HCT116 (cell line): ENCODE results near the gene SLC25A13. TPM values are rescaled to one million over a fixed set of nuclear protein-coding genes. Genes with fewer than 3 reads are reported as not detected.

ENCODE experiments used
- ATAC-seq: fragments of 200-7000 bp; cut with Tn5 transposase; 2 replicates; pipeline ENCODE4 v1.9.1; 2020; ENCODE audit warnings: mild to moderate bottlenecking, moderate library complexity
- BruUV-seq: library from RNA; stranded (reverse); fragments of 400-500 nt; replicated peaks from 2 replicates; lab custom pipeline; 2021; lab: Mats Ljungman, UMichigan
- CTCF ChIA-PET: fragments of 300-600 bp; sonication (Branson Sonifier 250); formaldehyde crosslinking; loops from one replicate; lab custom pipeline; 2021; ENCODE audit warnings: antibody characterized with exemption; lab: Charles Lee
- POLR2A ChIA-PET: fragments of 300-600, 350-600 bp; sonication (Branson Sonifier 250); formaldehyde crosslinking; loops from one replicate; lab custom pipeline; 2021; ENCODE audit warnings: antibody characterized with exemption; lab: Charles Lee
- RAD21 ChIA-PET, 2 experiments: fragments of 300-600 bp; sonication (Branson Sonifier 250); formaldehyde crosslinking; loops; one replicate each; lab custom pipeline; 2023; ENCODE audit warnings: low total read pairs in 2 of 2; ENCODE audit not compliant: uncharacterized antibody in 2 of 2, unreplicated experiment in 2 of 2, low non-redundant PET in 1 of 2; lab: Charles Lee
- DNase-seq: peaks from one replicate; pipeline ENCODE4 v3.0.0-alpha.2; 2010; ENCODE audit warnings: low read depth, low spot score
- H2AFZ ChIP-seq: fragments of 200-600 bp; shearing (Covaris generic), sonication (generic); 2 replicates; pipeline ENCODE4 v1.6.1; 2017; ENCODE audit warnings: low read depth, mixed run types, mixed read lengths, antibody characterized with exemption, low read length; ENCODE audit not compliant: poor library complexity, severe bottlenecking
- H3K27ac ChIP-seq: 2 replicates; pipeline ENCODE4 v1.5.1; 2012; ENCODE audit warnings: low read depth, low read length
- H3K27me3 ChIP-seq: fragments of 200-600 bp; sonication (generic); 2 replicates; pipeline ENCODE4 v1.6.1; 2016; ENCODE audit warnings: mixed run types, low read length, mixed read lengths; ENCODE audit not compliant: insufficient read depth
- H3K36me3 ChIP-seq, 2 experiments: fragments of 200-500 bp in 1 of 2; fragments of 200-600 bp in 1 of 2; sonication (Bioruptor generic) in 1 of 2; sonication (generic) in 1 of 2; 2 replicates each; pipeline versions ENCODE4 v1.5.1 to v1.6.1; 2014 to 2016; ENCODE audit warnings: low read length in 2 of 2, inconsistent platforms in 1 of 2, mixed read lengths in 1 of 2, mixed run types in 1 of 2; ENCODE audit not compliant: insufficient read depth in 2 of 2, control insufficient read depth in 1 of 2
- H3K4me1 ChIP-seq, 2 experiments: fragments of 200-600 bp in 1 of 2; sonication (generic) in 1 of 2; 2 replicates each; pipeline versions ENCODE4 v1.5.1 to v1.6.1; 2012 to 2017; ENCODE audit warnings: low read length in 2 of 2, inconsistent platforms in 1 of 2, mild to moderate bottlenecking in 1 of 2, mixed read lengths in 1 of 2, mixed run types in 1 of 2, moderate library complexity in 1 of 2; ENCODE audit not compliant: insufficient read depth in 2 of 2, control insufficient read depth in 1 of 2
- H3K4me2 ChIP-seq: fragments of 200-600 bp; sonication (generic); 2 replicates; pipeline ENCODE4 v1.6.1; 2017; ENCODE audit warnings: mixed run types, low read length, mixed read lengths
- H3K4me3 ChIP-seq, 2 experiments: fragments of 200-600 bp in 1 of 2; sonication (generic) in 1 of 2; replicated peaks in 1 of 2; 2 replicates each; pipeline ENCODE4 v1.5.1; 2011 to 2016; ENCODE audit warnings: low read length in 2 of 2, control low read depth in 1 of 2, low read depth in 1 of 2, mild to moderate bottlenecking in 1 of 2, mixed read lengths in 1 of 2, mixed run types in 1 of 2
- H3K79me2 ChIP-seq: fragments of 200-600 bp; sonication (generic); 2 replicates; pipeline ENCODE4 v1.6.1; 2017; ENCODE audit warnings: mild to moderate bottlenecking, mixed run types, low read length, moderate library complexity, mixed read lengths; ENCODE audit not compliant: insufficient read depth
- H3K9ac ChIP-seq: fragments of 200-600 bp; sonication (generic); 2 replicates; pipeline ENCODE4 v1.6.1; 2016; ENCODE audit warnings: low read length, mixed read lengths
- H3K9me2 ChIP-seq: fragments of 200-600 bp; sonication (generic), shearing (Covaris generic); 2 replicates; pipeline ENCODE4 v1.6.1; 2017; ENCODE audit warnings: mixed run types, mild to moderate bottlenecking, moderate library complexity; ENCODE audit not compliant: insufficient read depth
- H3K9me3 ChIP-seq, 2 experiments: fragments of 200-500 bp in 1 of 2; fragments of 200-600 bp in 1 of 2; sonication (Bioruptor generic) in 1 of 2; sonication (generic) in 1 of 2; 2 replicates each; pipeline ENCODE4 v1.6.1; 2014 to 2017; ENCODE audit warnings: low read length in 2 of 2, mixed read lengths in 2 of 2, inconsistent platforms in 1 of 2, low read depth in 1 of 2, mild to moderate bottlenecking in 1 of 2, mixed run types in 1 of 2, moderate library complexity in 1 of 2; ENCODE audit not compliant: control insufficient read depth in 1 of 2, insufficient read depth in 1 of 2
- H4K20me1 ChIP-seq: fragments of 200-600 bp; sonication (generic), shearing (Covaris generic); 2 replicates; pipeline ENCODE4 v1.6.1; 2017; ENCODE audit warnings: mixed run types, mild to moderate bottlenecking, moderate library complexity; ENCODE audit not compliant: insufficient read depth
- ATF3 ChIP-seq: IDR thresholded peaks from 2 replicates; pipeline ENCODE4 v1.6.1; 2012
- CBX3 ChIP-seq: IDR thresholded peaks from 2 replicates; pipeline ENCODE4 v1.6.1; 2012; ENCODE audit warnings: low read depth
- CEBPB ChIP-seq: IDR thresholded peaks from 2 replicates; pipeline ENCODE4 v1.6.1; 2012; ENCODE audit warnings: low read depth
- ELF1 ChIP-seq: IDR thresholded peaks from 2 replicates; pipeline ENCODE4 v1.6.1; 2012; ENCODE audit warnings: low read depth, borderline replicate concordance
- EZH2phosphoT487 ChIP-seq: fragments of 200-600 bp; IDR thresholded peaks from 2 replicates; pipeline ENCODE4 v1.6.1; 2018; ENCODE audit warnings: antibody characterized with exemption, borderline replicate concordance
- JUND ChIP-seq: IDR thresholded peaks from 2 replicates; pipeline ENCODE4 v1.6.1; 2012
- POLR2A ChIP-seq: IDR thresholded peaks from 2 replicates; pipeline ENCODE4 v1.7.0; 2011; ENCODE audit warnings: borderline replicate concordance; ENCODE audit not compliant: insufficient read depth, insufficient read length; ENCODE audit errors: extremely low read depth
- POLR2AphosphoS5 ChIP-seq: IDR thresholded peaks from 2 replicates; pipeline ENCODE4 v1.6.1; 2011; ENCODE audit warnings: mild to moderate bottlenecking, low read depth, low read length, moderate library complexity
- RAD21 ChIP-seq: IDR thresholded peaks from 2 replicates; pipeline ENCODE4 v1.6.1; 2012; ENCODE audit warnings: low read depth, mild to moderate bottlenecking
- REST ChIP-seq: IDR thresholded peaks from 2 replicates; pipeline ENCODE4 v1.6.1; 2012; ENCODE audit warnings: low read depth
- SIN3A ChIP-seq: IDR thresholded peaks from 2 replicates; pipeline ENCODE4 v1.6.1; 2012; ENCODE audit warnings: low read depth
- SRF ChIP-seq: IDR thresholded peaks from 2 replicates; pipeline ENCODE4 v1.6.1; 2012; ENCODE audit warnings: low read depth
- YY1 ChIP-seq: IDR thresholded peaks from 2 replicates; pipeline ENCODE4 v1.6.1; 2011; ENCODE audit warnings: low read length, low read depth, moderate library complexity, mild to moderate bottlenecking; ENCODE audit not compliant: insufficient replicate concordance; ENCODE audit errors: extremely low read depth
- ZBTB33 ChIP-seq: IDR thresholded peaks from 2 replicates; pipeline ENCODE4 v1.6.1; 2011; ENCODE audit warnings: mild to moderate bottlenecking, low read length, moderate library complexity; ENCODE audit not compliant: insufficient replicate concordance; ENCODE audit errors: extremely low read depth
- ZFX ChIP-seq: fragments of 450-650 bp; IDR thresholded peaks from 2 replicates; pipeline ENCODE4 v1.6.1; 2017
- intact Hi-C: fragments of 100-400 bp; cut with micrococcal nuclease; formaldehyde crosslinking; loops from 2 replicates; pipeline ENCODE4 v1.10.0; 2022
- total RNA-seq: library from RNA; stranded (reverse); gene quantifications from one replicate; pipeline ENCODE4 v1.2.1, GENCODE V29; 2021; ENCODE audit not compliant: unreplicated experiment

Gene SLC25A13
- total RNA-seq, 1 experiment from 2014 or later, result 19.3 TPM

GRCh38 chr7:96329241-96329640 lies 7.3 kb upstream of the SLC25A13 start:
- no peak overlapping the region for H3K9ac ChIP-seq
- ChIA-PET POLR2A (no interaction called here), CTCF (no interaction called here)
- H3K36me3 ChIP-seq, result no peaks in the 10 kb centered on the region
- H3K27me3 ChIP-seq, result no peaks in the 10 kb centered on the region
- no peak overlapping the region for H3K27ac ChIP-seq
- no peaks in the 10 kb centered on the region for H3K9me2 ChIP-seq
- H2AFZ ChIP-seq, result no peak overlapping the region
- no peaks in the 10 kb centered on the region for H3K79me2 ChIP-seq
- no peaks in the 10 kb centered on the region for H3K4me1 ChIP-seq
- H3K4me3 ChIP-seq, result no peak overlapping the region
- no peaks in the 10 kb centered on the region for H3K9me3 ChIP-seq
- no peak for TF ChIP-seq CBX3
- no peak for TF ChIP-seq POLR2A
- no peak for TF ChIP-seq SRF
- TF ChIP-seq EZH2phosphoT487, result no peak
- TF ChIP-seq, all 23 proteins: peak for 0
- DNase-seq (no peak), ATAC-seq (no peak)
- no peaks in the 10 kb centered on the region for H4K20me1 ChIP-seq
- no peak overlapping the region for H3K4me2 ChIP-seq
- RAD21 ChIA-PET, result no interaction called here
- BruUV-seq, result no TSS peak
- intact Hi-C loops, result no loop called here

- Histone ChIP-seq H3K9me3 (no peaks in the 10 kb centered on the region), H3K4me1 (no peaks in the 10 kb centered on the region), H3K9me2 (no peaks in the 10 kb centered on the region), H2AFZ (no peak overlapping the region), H3K27me3 (no peaks in the 10 kb centered on the region), H3K27ac (no peak overlapping the region), H3K9ac (no peak overlapping the region), H3K4me2 (no peak overlapping the region), H4K20me1 (no peaks in the 10 kb centered on the region), H3K36me3 (no peaks in the 10 kb centered on the region), H3K4me3 (no peak overlapping the region), H3K79me2 (no peaks in the 10 kb centered on the region)
- ChIA-PET POLR2A (no interaction called here), RAD21 (no interaction called here), CTCF (no interaction called here)
- intact Hi-C loops, result no loop called here
- no TSS peak for BruUV-seq
- no peak for DNase-seq
- ATAC-seq, result no peak
- TF ChIP-seq SRF, result no peak
- no peak for TF ChIP-seq CEBPB
- no peak for TF ChIP-seq SIN3A
- no peak for TF ChIP-seq ATF3
- TF ChIP-seq ELF1, result no peak
- TF ChIP-seq JUND, result no peak
- no peak for TF ChIP-seq EZH2phosphoT487
- TF ChIP-seq ZBTB33, result no peak
- no peak for TF ChIP-seq YY1
- TF ChIP-seq POLR2AphosphoS5, result no peak
- no peak for TF ChIP-seq POLR2A
- no peak for TF ChIP-seq RAD21
- TF ChIP-seq ZFX, result no peak
- no peak for TF ChIP-seq CBX3
- no peak for TF ChIP-seq REST
Observed at GRCh38 chr7:96328016-96328415, 6.1 kb upstream of the SLC25A13 start.
